Hair follicular keratinocyte (primary cell): ENCODE results near the gene OXT. TPM values are rescaled to one million over a fixed set of nuclear protein-coding genes. Genes with fewer than 3 reads are reported as not detected.

Experiments used
- total RNA-seq: library from RNA; depleted of rRNA; stranded (reverse); fragments of >200 nt; gene quantifications from 2 replicates; pipeline ENCODE4 v1.2.3, GENCODE V29; 2015

The OXT gene
- total RNA-seq, result not detected in 2 replicates

GRCh38 chr20:3071610-3072529 lies at the start of gene OXT:
Gene OXT (plus strand): TSS chr20:3071620. CDS start chr20:3071656, 36 bp downstream.

GRCh38 chr20:3043322-3043721 lies 28.1 kb upstream of the OXT start, which contains the start of gene GNRH2:
Gene GNRH2 (plus strand): TSS chr20:3043622. CDS start chr20:3044415, 793 bp downstream.

GRCh38 chr20:3045816-3046676 lies 25.4 kb upstream of the OXT start, which contains the start of gene MRPS26:
Gene MRPS26 (plus strand): TSS chr20:3046052. CDS start chr20:3046069, 17 bp downstream.

GRCh38 chr20:3084283-3084985 lies 13.0 kb downstream of the OXT start, which contains the start of gene AVP:
Gene AVP (minus strand): TSS chr20:3084724. CDS start chr20:3084674, 50 bp downstream.

Other genes with a start within 250 kb of the OXT start
- gene PCED1A, start 231.0 kb upstream of the OXT start, total RNA-seq, result 12.2 and 14.3 TPM in 2 replicates
- gene VPS16, start 230.9 kb upstream of the OXT start, total RNA-seq, result 26.0 and 28.3 TPM in 2 replicates
- 33.2 and 35.5 TPM in 2 replicates for gene PTPRA, start 198.1 kb upstream of the OXT start, total RNA-seq
- gene GNRH2, start 28.0 kb upstream of the OXT start, total RNA-seq, result 1.3 TPM in 1 of 2 replicates, not detected in the other
- 87.9 and 128 TPM in 2 replicates for gene MRPS26, start 25.6 kb upstream of the OXT start, total RNA-seq
- not detected in 2 replicates for gene AVP, start 13.1 kb downstream of the OXT start, total RNA-seq
- gene FASTKD5, start 88.2 kb downstream of the OXT start, total RNA-seq, result 8.3 and 14.7 TPM in 2 replicates
- 2.2 and 4.5 TPM in 2 replicates for gene UBOX5, start 88.2 kb downstream of the OXT start, total RNA-seq
- gene LZTS3, start 101.9 kb downstream of the OXT start, total RNA-seq, result 6.4 and 9.4 TPM in 2 replicates
- 47.7 and 59.8 TPM in 2 replicates for gene DDRGK1, start 133.1 kb downstream of the OXT start, total RNA-seq
- gene ITPA, start 137.9 kb downstream of the OXT start, total RNA-seq, result 57.6 and 63.1 TPM in 2 replicates
- 3.6 and 6.8 TPM in 2 replicates for gene SLC4A11, start 167.6 kb downstream of the OXT start, total RNA-seq